GM21576 (cell line): ENCODE measurements around the gene PPP6R3.
"Not testable (repeated sequence)": the region's sequence is repeated elsewhere in the genome, so short reads cannot be mapped to it uniquely, and the experiment has no call there.

Experiments
- ATAC-seq: cut with Tn5 transposase; IDR thresholded peaks from one replicate; pipeline ENCODE4 v1.9.1; 2021; ENCODE audit warnings: mild to moderate bottlenecking, moderate library complexity; ENCODE audit not compliant: unreplicated experiment

PPP6R3 gene

GRCh38 chr11:68457216-68457897 lies 3.2 kb upstream of the PPP6R3 start:
- ATAC-seq, result no peak

GRCh38 chr11:68457898-68458249 lies 2.7 kb upstream of the PPP6R3 start:
- no peak for ATAC-seq

GRCh38 chr11:68458340-68458739 lies 2.2 kb upstream of the PPP6R3 start:
- ATAC-seq, result not testable (repeated sequence)

- peak; percentile 78 for ATAC-seq
Observed at GRCh38 chr11:68459886-68460740, 439 bp upstream of the PPP6R3 start.

GRCh38 chr11:68461575-68461917 lies 994 bp downstream of the PPP6R3 start:
- no peak for ATAC-seq

- ATAC-seq, result no peak
Observed at GRCh38 chr11:68463714-68464113, 3.2 kb downstream of the PPP6R3 start.

- ATAC-seq, result no peak
Observed at GRCh38 chr11:68467201-68467834, 6.8 kb downstream of the PPP6R3 start.

GRCh38 chr11:68468217-68468828 lies 7.8 kb downstream of the PPP6R3 start:
- ATAC-seq, result peak; percentile 54

- ATAC-seq, result no peak
Observed at GRCh38 chr11:68469122-68469521, 8.6 kb downstream of the PPP6R3 start.

- no peak for ATAC-seq
Observed at GRCh38 chr11:68469642-68470041, 9.1 kb downstream of the PPP6R3 start.

- no peak for ATAC-seq
Observed at GRCh38 chr11:68470304-68470811, 9.8 kb downstream of the PPP6R3 start.

- no peak for ATAC-seq
Observed at GRCh38 chr11:68471360-68472340, 11.1 kb downstream of the PPP6R3 start.

- ATAC-seq, result no peak
Observed at GRCh38 chr11:68472778-68473177, 12.2 kb downstream of the PPP6R3 start.

GRCh38 chr11:68473693-68474092 lies 13.1 kb downstream of the PPP6R3 start:
- no peak for ATAC-seq

- not testable (repeated sequence) for ATAC-seq
Observed at GRCh38 chr11:68475626-68476025, 15.1 kb downstream of the PPP6R3 start.

GRCh38 chr11:68479390-68479789 lies 18.8 kb downstream of the PPP6R3 start:
- ATAC-seq, result no peak

- no peak for ATAC-seq
Observed at GRCh38 chr11:68480193-68480592, 19.6 kb downstream of the PPP6R3 start.

- no peak for ATAC-seq
Observed at GRCh38 chr11:68480852-68481510, 20.4 kb downstream of the PPP6R3 start.

- ATAC-seq, result no peak
Observed at GRCh38 chr11:68481579-68482240, 21.2 kb downstream of the PPP6R3 start.
